HUES6 (cell line): Measurements from ENCODE around the gene CRTAC1.

Experiments
- H3K27ac ChIP-seq: 2 replicates; pipeline ENCODE4 v1.7.0; 2013; ENCODE audit warnings: low read depth, mild to moderate bottlenecking, low read length, inconsistent platforms
- H3K27me3 ChIP-seq: 2 replicates; pipeline ENCODE4 v1.6.1; 2013; ENCODE audit warnings: low read length; ENCODE audit not compliant: control insufficient read depth, insufficient read depth
- H3K36me3 ChIP-seq: 2 replicates; pipeline ENCODE4 v1.6.1; 2013; ENCODE audit warnings: low read length; ENCODE audit not compliant: control insufficient read depth, insufficient read depth
- H3K4me1 ChIP-seq: 2 replicates; pipeline ENCODE4 v1.6.1; 2013; ENCODE audit warnings: low read length; ENCODE audit not compliant: control insufficient read depth, insufficient read depth
- H3K4me3 ChIP-seq: 2 replicates; pipeline ENCODE4 v1.5.1; 2013; ENCODE audit warnings: low read depth, low read length
- H3K9ac ChIP-seq: one replicate; pipeline ENCODE4 v1.6.1; 2013; ENCODE audit warnings: mild to moderate bottlenecking, low read length
- H3K9me3 ChIP-seq: 2 replicates; pipeline ENCODE4 v1.6.1; 2013; ENCODE audit warnings: low read depth, low read length; ENCODE audit not compliant: control insufficient read depth, insufficient read depth

The CRTAC1 gene

DNA sequence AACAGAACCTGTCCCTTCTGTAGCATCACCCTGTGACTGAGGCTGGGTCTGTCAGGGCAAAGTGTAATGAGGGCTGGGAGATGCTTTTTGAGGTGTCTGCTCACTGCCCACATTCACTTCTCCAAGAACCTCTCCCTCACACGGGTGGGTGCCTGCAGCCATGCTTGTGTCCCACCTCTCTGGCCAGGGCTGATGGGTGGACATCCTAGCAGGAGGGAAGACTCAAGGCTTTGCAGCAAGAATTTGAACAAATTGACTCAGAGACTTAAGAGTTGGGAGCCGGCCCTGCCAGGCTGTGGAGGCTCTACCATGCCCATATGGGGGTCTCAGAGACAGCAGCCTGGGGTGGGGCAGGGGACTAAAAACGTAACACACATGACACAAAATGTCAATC lies 147.3 kb downstream of the CRTAC1 start:
- Histone ChIP-seq H3K4me1 (peaks cover 8% of the 10 kb centered on the region; the same call in 1 of the 2 replicates), H3K9ac (no peak overlapping the region), H3K27me3 (no peaks in the 10 kb centered on the region), H3K9me3 (no peaks in the 10 kb centered on the region), H3K36me3 (no peaks in the 10 kb centered on the region), H3K27ac (no peak overlapping the region), H3K4me3 (no peak overlapping the region)

GRCh38 chr10:97882142-97883091 lies 148.0 kb downstream of the CRTAC1 start:
- Histone ChIP-seq H3K27me3 (no peaks in the 10 kb centered on the region), H3K4me1 (peaks cover 7% of the 10 kb centered on the region; the same call in 1 of the 2 replicates), H3K9ac (no peak overlapping the region), H3K27ac (no peak overlapping the region), H3K36me3 (no peaks in the 10 kb centered on the region), H3K9me3 (no peaks in the 10 kb centered on the region), H3K4me3 (no peak overlapping the region)

GRCh38 chr10:97880109-97880508 lies 150.3 kb downstream of the CRTAC1 start:
- Histone ChIP-seq H3K27me3 (no peaks in the 10 kb centered on the region), H3K9ac (no peak overlapping the region), H3K27ac (no peak overlapping the region), H3K4me3 (no peak overlapping the region), H3K4me1 (peaks cover 6% of the 10 kb centered on the region; the same call in 1 of the 2 replicates), H3K36me3 (no peaks in the 10 kb centered on the region), H3K9me3 (no peaks in the 10 kb centered on the region)

DNA sequence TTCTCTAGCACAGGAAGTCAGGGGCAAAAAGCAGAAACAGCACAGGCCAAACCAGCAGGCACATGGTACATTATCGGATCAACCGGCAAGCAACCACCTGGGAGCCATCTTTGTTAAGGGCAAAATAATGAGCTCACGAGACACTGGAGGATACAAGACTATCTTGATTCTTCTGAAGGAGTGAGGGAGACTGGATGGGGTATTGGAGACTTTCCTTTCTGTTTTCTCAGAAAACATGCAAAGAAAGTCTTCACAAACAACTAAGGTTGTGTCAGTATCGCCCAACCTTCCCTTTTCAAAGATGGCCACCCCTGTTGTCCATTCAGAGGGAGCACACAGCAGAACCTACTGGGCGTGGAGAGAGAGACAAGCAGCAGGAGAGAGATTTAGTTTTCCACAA lies 151.2 kb downstream of the CRTAC1 start:
- Histone ChIP-seq H3K4me3 (no peak overlapping the region), H3K27me3 (no peaks in the 10 kb centered on the region), H3K9ac (no peak overlapping the region), H3K36me3 (no peaks in the 10 kb centered on the region), H3K9me3 (no peaks in the 10 kb centered on the region), H3K4me1 (peaks cover 6% of the 10 kb centered on the region; the same call in 1 of the 2 replicates), H3K27ac (no peak overlapping the region)

GRCh38 chr10:97876402-97876801 lies 154.0 kb downstream of the CRTAC1 start:
- Histone ChIP-seq H3K4me3 (no peak overlapping the region), H3K9ac (no peak overlapping the region), H3K27ac (no peak overlapping the region), H3K4me1 (peaks cover 6% of the 10 kb centered on the region; the same call in 1 of the 2 replicates), H3K27me3 (no peaks in the 10 kb centered on the region), H3K9me3 (no peaks in the 10 kb centered on the region), H3K36me3 (no peaks in the 10 kb centered on the region)

DNA sequence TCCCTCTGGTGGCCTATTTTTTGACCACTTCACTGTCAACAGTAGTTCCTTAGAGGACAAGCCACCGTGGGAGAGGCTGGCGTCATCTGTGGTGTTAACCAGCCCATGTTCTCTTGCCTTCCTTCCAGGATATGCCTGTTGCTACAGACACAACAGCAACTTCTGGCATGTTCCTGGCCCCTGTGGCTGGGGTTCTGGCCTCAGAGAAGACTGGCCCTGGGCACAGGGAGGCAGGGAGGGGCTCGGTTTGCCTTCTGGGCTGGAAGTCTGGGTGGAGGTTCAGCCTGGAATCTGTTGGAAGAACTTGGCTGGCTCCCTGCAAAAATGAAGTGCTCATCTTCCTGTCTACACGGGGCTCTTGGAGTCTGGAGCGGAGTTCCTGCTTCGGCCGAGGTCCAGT lies 155.0 kb downstream of the CRTAC1 start:
- Histone ChIP-seq H3K4me1 (peaks cover 10% of the 10 kb centered on the region; the same call in 1 of the 2 replicates), H3K4me3 (no peak overlapping the region), H3K27me3 (no peaks in the 10 kb centered on the region), H3K27ac (no peak overlapping the region), H3K9ac (no peak overlapping the region), H3K36me3 (no peaks in the 10 kb centered on the region), H3K9me3 (no peaks in the 10 kb centered on the region)

DNA sequence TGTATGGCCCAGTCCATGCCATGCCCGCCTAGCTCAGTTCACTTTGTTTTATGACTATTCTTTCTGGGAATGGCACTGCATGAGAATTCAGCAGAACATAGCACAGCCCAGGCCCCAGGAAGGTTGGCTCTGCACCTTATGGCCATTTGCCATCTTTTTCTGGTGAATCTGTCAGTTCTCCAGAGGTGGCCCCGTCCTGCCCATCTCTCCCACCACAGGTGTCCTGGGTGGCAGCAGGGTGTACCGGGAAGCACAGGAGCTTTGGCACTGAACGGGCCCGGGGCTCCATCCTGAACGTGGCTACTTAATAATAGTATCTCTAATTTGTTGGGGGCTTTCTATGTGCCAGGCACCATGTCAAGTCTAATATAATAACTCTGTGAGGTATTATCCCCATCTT lies 156.1 kb downstream of the CRTAC1 start:
- Histone ChIP-seq H3K27ac (no peak overlapping the region), H3K36me3 (no peaks in the 10 kb centered on the region), H3K9ac (no peak overlapping the region), H3K4me3 (no peak overlapping the region), H3K4me1 (peaks cover 11% of the 10 kb centered on the region), H3K9me3 (no peaks in the 10 kb centered on the region), H3K27me3 (no peaks in the 10 kb centered on the region)

GRCh38 chr10:97873569-97873968 lies 156.9 kb downstream of the CRTAC1 start:
- no peak overlapping the region for H3K9ac ChIP-seq
- peaks cover 18% of the 10 kb centered on the region for H3K4me1 ChIP-seq
- H3K4me3 ChIP-seq, result no peak overlapping the region
- H3K36me3 ChIP-seq, result no peaks in the 10 kb centered on the region
- H3K27me3 ChIP-seq, result no peaks in the 10 kb centered on the region
- no peaks in the 10 kb centered on the region for H3K9me3 ChIP-seq
- no peak overlapping the region for H3K27ac ChIP-seq

DNA sequence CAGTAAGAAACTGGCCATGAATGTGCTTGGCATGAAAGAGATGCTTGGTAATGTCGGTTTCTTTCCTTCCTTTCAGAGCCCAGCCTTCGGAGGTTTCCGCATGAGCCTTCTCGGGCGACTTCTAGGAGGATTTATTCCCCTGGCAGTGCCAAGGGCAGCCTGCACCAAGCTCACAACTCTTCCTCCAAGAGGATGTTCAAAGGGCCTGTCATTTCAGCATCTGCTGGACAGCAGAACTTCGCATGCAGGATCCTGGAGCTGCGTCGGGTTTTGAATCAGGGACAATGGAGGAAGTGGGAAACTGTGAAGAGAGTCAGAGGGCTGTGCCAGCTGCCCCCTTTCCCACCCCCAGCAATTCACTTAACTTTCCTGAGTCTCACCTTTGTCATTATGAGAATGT lies 159.4 kb downstream of the CRTAC1 start:
- no peak overlapping the region for H3K4me3 ChIP-seq
- H3K27me3 ChIP-seq, result no peaks in the 10 kb centered on the region
- H3K36me3 ChIP-seq, result no peaks in the 10 kb centered on the region
- no peak overlapping the region for H3K27ac ChIP-seq
- H3K9me3 ChIP-seq, result no peaks in the 10 kb centered on the region
- H3K9ac ChIP-seq, result no peak overlapping the region
- peaks cover 12% of the 10 kb centered on the region for H3K4me1 ChIP-seq

- Histone ChIP-seq H3K9me3 (no peaks in the 10 kb centered on the region), H3K4me3 (no peak overlapping the region), H3K27ac (no peak overlapping the region), H3K27me3 (no peaks in the 10 kb centered on the region), H3K36me3 (no peaks in the 10 kb centered on the region), H3K4me1 (peaks cover 12% of the 10 kb centered on the region), H3K9ac (no peak overlapping the region)
Observed at GRCh38 chr10:97869091-97870042, 161.1 kb downstream of the CRTAC1 start.
